ENCODE results near the gene ZNF548.
"Not testable (repeated sequence)": the region's sequence is repeated elsewhere in the genome, so short reads cannot be mapped to it uniquely, and the experiment has no call there.

The ZNF548 gene

GRCh38 chr19:57389730-57390598, at the start of gene ZNF548:
Gene ZNF548, plus strand, starts transcription at chr19:57389854. Its CDS starts 246 bp downstream, at chr19:57390100.
- in situ Hi-C loops (cut with MboI; ENCODE audit: low sequenced_read_pairs) = no loop called here

GRCh38 chr19:57342582-57342981, 47.1 kb upstream of the ZNF548 start:
- in situ Hi-C loops (cut with MboI; ENCODE audit: low sequenced_read_pairs) = no loop called here

- in situ Hi-C loops (cut with MboI; ENCODE audit: low sequenced_read_pairs) = no loop called here
These were observed 41.5 kb upstream of the ZNF548 start for GRCh38 chr19:57348136-57348535.

GRCh38 chr19:57350877-57351805, 38.5 kb upstream of the ZNF548 start, which contains the start of gene ZNF304:
Gene ZNF304, plus strand, starts transcription at chr19:57351271. Its CDS starts 394 bp downstream, at chr19:57351665.
- in situ Hi-C loops (cut with MboI; ENCODE audit: low sequenced_read_pairs) = no loop called here

- in situ Hi-C loops (cut with MboI; ENCODE audit: low sequenced_read_pairs) = no loop called here
These were observed 37.8 kb upstream of the ZNF548 start for GRCh38 chr19:57351867-57352266.

- in situ Hi-C loops (cut with MboI; ENCODE audit: low sequenced_read_pairs) = no loop called here
These were observed 33.7 kb upstream of the ZNF548 start for GRCh38 chr19:57355916-57356315.

- in situ Hi-C loops (cut with MboI; ENCODE audit: low sequenced_read_pairs) = no loop called here
These were observed 32.2 kb upstream of the ZNF548 start for GRCh38 chr19:57357406-57357805.

GRCh38 chr19:57359300-57359699, 30.4 kb upstream of the ZNF548 start:
- in situ Hi-C loops (cut with MboI; ENCODE audit: low sequenced_read_pairs) = no loop called here

- in situ Hi-C loops (cut with MboI; ENCODE audit: low sequenced_read_pairs) = no loop called here
These were observed 27.2 kb upstream of the ZNF548 start for GRCh38 chr19:57362419-57362818.

GRCh38 chr19:57362997-57363687, 26.5 kb upstream of the ZNF548 start, which contains the start of the genes TRAPPC2B and ZNF547:
Gene TRAPPC2B, plus strand, starts transcription at chr19:57363551. Its CDS starts 1,283 bp downstream, at chr19:57364834.
Gene ZNF547, plus strand, starts transcription at chr19:57363551. Its CDS starts 5,005 bp downstream, at chr19:57368556.
- in situ Hi-C loops (cut with MboI; ENCODE audit: low sequenced_read_pairs) = no loop called here

GRCh38 chr19:57363688-57364181, 25.9 kb upstream of the ZNF548 start:
- in situ Hi-C loops (cut with MboI; ENCODE audit: low sequenced_read_pairs) = no loop called here

- in situ Hi-C loops (cut with MboI; ENCODE audit: low sequenced_read_pairs) = no loop called here
These were observed 22.9 kb upstream of the ZNF548 start for GRCh38 chr19:57366776-57367175.

GRCh38 chr19:57374179-57374578, 15.5 kb upstream of the ZNF548 start:
- in situ Hi-C loops (cut with MboI; ENCODE audit: low sequenced_read_pairs) = no loop called here

GRCh38 chr19:57374647-57375046, 15.0 kb upstream of the ZNF548 start:
- in situ Hi-C loops (cut with MboI; ENCODE audit: low sequenced_read_pairs) = not testable (repeated sequence)

- in situ Hi-C loops (cut with MboI; ENCODE audit: low sequenced_read_pairs) = no loop called here
These were observed 13.5 kb upstream of the ZNF548 start for GRCh38 chr19:57376151-57376550.

GRCh38 chr19:57377498-57378146, 12.0 kb upstream of the ZNF548 start:
- in situ Hi-C loops (cut with MboI; ENCODE audit: low sequenced_read_pairs) = no loop called here

- in situ Hi-C loops (cut with MboI; ENCODE audit: low sequenced_read_pairs) = no loop called here
These were observed 8.7 kb upstream of the ZNF548 start for GRCh38 chr19:57380923-57381322.

GRCh38 chr19:57382806-57383488, 6.7 kb upstream of the ZNF548 start:
- in situ Hi-C loops (cut with MboI; ENCODE audit: low sequenced_read_pairs) = no loop called here

- in situ Hi-C loops (cut with MboI; ENCODE audit: low sequenced_read_pairs) = no loop called here
These were observed 392 bp upstream of the ZNF548 start for GRCh38 chr19:57389194-57389729.

Measured in hTERT RPE-1 (cell line).